GM12878 (cell line): Measurements from ENCODE around the gene HSD17B1. TPM values are rescaled to one million over a fixed set of nuclear protein-coding genes. Genes with fewer than 3 reads are reported as not detected.
A peak's percentile ranks its signal among the peaks of the same experiment; 100 is the strongest.

Source experiments
- BCL11A ChIP-seq: IDR thresholded peaks from 2 replicates; pipeline ENCODE4 v1.6.1; 2011; ENCODE audit warnings: low read depth, low read length
- BRCA1 ChIP-seq: IDR thresholded peaks from 2 replicates; pipeline ENCODE4 v1.6.1; 2011; ENCODE audit warnings: low read depth, low read length, improper control_type of control experiment
- CBFB ChIP-seq: IDR thresholded peaks from 2 replicates; pipeline ENCODE4 v1.6.1; 2016; ENCODE audit warnings: antibody characterized with exemption, low read depth
- EP300 ChIP-seq, 2 experiments: fragments of 150-350 bp in 1 of 2; IDR thresholded peaks; 2 replicates each; pipeline ENCODE4 v1.6.1; 2011 to 2012; ENCODE audit warnings: low read depth in 2 of 2, low read length in 2 of 2, borderline replicate concordance in 1 of 2, improper control_type of control experiment in 1 of 2, inconsistent platforms in 1 of 2; ENCODE audit not compliant: control insufficient read depth in 1 of 2
- GATAD2B ChIP-seq: fragments of 450-650 bp; conservative IDR thresholded peaks from 2 replicates; pipeline ENCODE4 v1.6.1; 2017; ENCODE audit warnings: low read depth, mild to moderate bottlenecking, moderate library complexity
- IRF4 ChIP-seq: IDR thresholded peaks from 2 replicates; pipeline ENCODE4 v1.6.1; 2011; ENCODE audit warnings: low read depth, low read length
- MEF2A ChIP-seq: IDR thresholded peaks from 2 replicates; pipeline ENCODE4 v1.6.1; 2011; ENCODE audit warnings: low read depth, mild to moderate bottlenecking, low read length, moderate library complexity; ENCODE audit not compliant: insufficient read depth
- MLLT1 ChIP-seq: fragments of 450-650 bp; IDR thresholded peaks from 2 replicates; pipeline ENCODE4 v1.6.1; 2016; ENCODE audit warnings: mild to moderate bottlenecking
- MXI1 ChIP-seq: fragments of 150-350 bp; IDR thresholded peaks from 2 replicates; pipeline ENCODE4 v1.6.1; 2011; ENCODE audit warnings: low read depth, mild to moderate bottlenecking, inconsistent platforms, low read length, improper control_type of control experiment
- NR2C1 ChIP-seq: fragments of 450-650 bp; IDR thresholded peaks from 2 replicates; pipeline ENCODE4 v1.6.1; 2017; ENCODE audit warnings: antibody characterized with exemption, mild to moderate bottlenecking, moderate library complexity
- PAX8 ChIP-seq: fragments of 450-650 bp; IDR thresholded peaks from 2 replicates; pipeline ENCODE4 v1.6.1; 2017; ENCODE audit warnings: mild to moderate bottlenecking, moderate library complexity
- POU2F2 ChIP-seq: IDR thresholded peaks from 3 replicates; pipeline ENCODE4 v1.6.1; 2011; ENCODE audit warnings: low read depth, mild to moderate bottlenecking, low read length, borderline replicate concordance
- SIX5 ChIP-seq: IDR thresholded peaks from 2 replicates; pipeline ENCODE4 v1.6.1; 2011; ENCODE audit warnings: mild to moderate bottlenecking, low read depth, low read length, moderate library complexity; ENCODE audit not compliant: severe bottlenecking
- SREBF2 ChIP-seq: IDR thresholded peaks from 2 replicates; pipeline ENCODE4 v1.6.1; 2012; ENCODE audit warnings: mild to moderate bottlenecking, low read length
- ZNF217 ChIP-seq: fragments of 450-650 bp; IDR thresholded peaks from 2 replicates; pipeline ENCODE4 v1.6.1; 2017; ENCODE audit warnings: antibody characterized with exemption, mild to moderate bottlenecking
- polyA plus RNA-seq, 11 experiments: library from polyadenylated mRNA; depleted of rRNA in 4 of 11; unstranded in 6 of 11; stranded (reverse) in 5 of 11; fragments of >200 nt; fragmentation: Nextera tagmentation in 4 of 11; fragmentation: Illumina TruSeq in 1 of 11; extraction: Ambion mirVana in 4 of 11; extraction: Trizol in 1 of 11; gene quantifications; 1 replicate in 1 of 11; 2 replicates in 10 of 11; pipeline versions ENCODE4 v1.2.1 to v1.2.3, GENCODE V29; 2011 to 2016; ENCODE audit warnings: inconsistent platforms in 2 of 11, missing spikeins in 2 of 11, low read depth in 1 of 11
- total RNA-seq, 4 experiments: library from RNA; depleted of rRNA in 3 of 4; stranded (reverse); fragments of >200 nt in 3 of 4; fragmentation: Illumina TruSeq in 1 of 4; extraction: Trizol in 1 of 4; gene quantifications; 2 replicates each; pipeline versions ENCODE4 v1.2.1 to v1.2.3, GENCODE V29; 2013 to 2021
- TF ChIP-seq, protein P1 (sequence below): fragments of 450-650 bp; IDR thresholded peaks from 2 replicates; pipeline ENCODE4 v1.6.1; 2018; ENCODE audit warnings: mild to moderate bottlenecking, low read depth, moderate library complexity; ENCODE audit not compliant: partially characterized antibody
- TF ChIP-seq, protein P2 (sequence below): fragments of 450-650 bp; IDR thresholded peaks from 2 replicates; pipeline ENCODE4 v1.6.1; 2017; ENCODE audit warnings: mild to moderate bottlenecking
- TF ChIP-seq, protein P3 (sequence below): fragments of 450-650 bp; IDR thresholded peaks from 2 replicates; pipeline ENCODE4 v1.6.1; 2016; ENCODE audit warnings: mild to moderate bottlenecking, moderate library complexity, borderline replicate concordance
- TF ChIP-seq, protein P4 (sequence below): fragments of 450-650 bp; IDR thresholded peaks from 2 replicates; pipeline ENCODE4 v1.6.1; 2017; ENCODE audit warnings: borderline replicate concordance

HSD17B1 gene
- total and polyA plus RNA-seq, 10 of the 15 experiments (the other 5 are each of a cell fraction or from before 2014, with no cell fraction given): 0.15 to 1.1 (median 0.42) TPM

GRCh38 chr17:42561897-42562387 lies 9.2 kb downstream of the HSD17B1 start, which contains the start of gene COASY (continued):
- TF ChIP-seq, protein P1, sequence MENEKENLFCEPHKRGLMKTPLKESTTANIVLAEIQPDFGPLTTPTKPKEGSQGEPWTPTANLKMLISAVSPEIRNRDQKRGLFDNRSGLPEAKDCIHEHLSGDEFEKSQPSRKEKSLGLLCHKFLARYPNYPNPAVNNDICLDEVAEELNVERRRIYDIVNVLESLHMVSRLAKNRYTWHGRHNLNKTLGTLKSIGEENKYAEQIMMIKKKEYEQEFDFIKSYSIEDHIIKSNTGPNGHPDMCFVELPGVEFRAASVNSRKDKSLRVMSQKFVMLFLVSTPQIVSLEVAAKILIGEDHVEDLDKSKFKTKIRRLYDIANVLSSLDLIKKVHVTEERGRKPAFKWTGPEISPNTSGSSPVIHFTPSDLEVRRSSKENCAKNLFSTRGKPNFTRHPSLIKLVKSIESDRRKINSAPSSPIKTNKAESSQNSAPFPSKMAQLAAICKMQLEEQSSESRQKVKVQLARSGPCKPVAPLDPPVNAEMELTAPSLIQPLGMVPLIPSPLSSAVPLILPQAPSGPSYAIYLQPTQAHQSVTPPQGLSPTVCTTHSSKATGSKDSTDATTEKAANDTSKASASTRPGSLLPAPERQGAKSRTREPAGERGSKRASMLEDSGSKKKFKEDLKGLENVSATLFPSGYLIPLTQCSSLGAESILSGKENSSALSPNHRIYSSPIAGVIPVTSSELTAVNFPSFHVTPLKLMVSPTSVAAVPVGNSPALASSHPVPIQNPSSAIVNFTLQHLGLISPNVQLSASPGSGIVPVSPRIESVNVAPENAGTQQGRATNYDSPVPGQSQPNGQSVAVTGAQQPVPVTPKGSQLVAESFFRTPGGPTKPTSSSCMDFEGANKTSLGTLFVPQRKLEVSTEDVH: peak; percentile 78
- peak; percentile 70 for TF ChIP-seq MLLT1
- TF ChIP-seq, protein P2, sequence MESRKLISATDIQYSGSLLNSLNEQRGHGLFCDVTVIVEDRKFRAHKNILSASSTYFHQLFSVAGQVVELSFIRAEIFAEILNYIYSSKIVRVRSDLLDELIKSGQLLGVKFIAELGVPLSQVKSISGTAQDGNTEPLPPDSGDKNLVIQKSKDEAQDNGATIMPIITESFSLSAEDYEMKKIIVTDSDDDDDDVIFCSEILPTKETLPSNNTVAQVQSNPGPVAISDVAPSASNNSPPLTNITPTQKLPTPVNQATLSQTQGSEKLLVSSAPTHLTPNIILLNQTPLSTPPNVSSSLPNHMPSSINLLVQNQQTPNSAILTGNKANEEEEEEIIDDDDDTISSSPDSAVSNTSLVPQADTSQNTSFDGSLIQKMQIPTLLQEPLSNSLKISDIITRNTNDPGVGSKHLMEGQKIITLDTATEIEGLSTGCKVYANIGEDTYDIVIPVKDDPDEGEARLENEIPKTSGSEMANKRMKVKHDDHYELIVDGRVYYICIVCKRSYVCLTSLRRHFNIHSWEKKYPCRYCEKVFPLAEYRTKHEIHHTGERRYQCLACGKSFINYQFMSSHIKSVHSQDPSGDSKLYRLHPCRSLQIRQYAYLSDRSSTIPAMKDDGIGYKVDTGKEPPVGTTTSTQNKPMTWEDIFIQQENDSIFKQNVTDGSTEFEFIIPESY: no peak
- TF ChIP-seq SREBF2: no peak
- peak; percentile 80 for TF ChIP-seq MXI1
- TF ChIP-seq SIX5: peak; percentile 58
- TF ChIP-seq MEF2A: 0 out of 2 replicates have a peak, but pooled peaks have one; percentile 46
- TF ChIP-seq GATAD2B: peak; percentile 51; the same call in 1 of the 2 replicates
- TF ChIP-seq PAX8: no peak
- peak; percentile 95 for TF ChIP-seq BRCA1
- TF ChIP-seq, protein P3, sequence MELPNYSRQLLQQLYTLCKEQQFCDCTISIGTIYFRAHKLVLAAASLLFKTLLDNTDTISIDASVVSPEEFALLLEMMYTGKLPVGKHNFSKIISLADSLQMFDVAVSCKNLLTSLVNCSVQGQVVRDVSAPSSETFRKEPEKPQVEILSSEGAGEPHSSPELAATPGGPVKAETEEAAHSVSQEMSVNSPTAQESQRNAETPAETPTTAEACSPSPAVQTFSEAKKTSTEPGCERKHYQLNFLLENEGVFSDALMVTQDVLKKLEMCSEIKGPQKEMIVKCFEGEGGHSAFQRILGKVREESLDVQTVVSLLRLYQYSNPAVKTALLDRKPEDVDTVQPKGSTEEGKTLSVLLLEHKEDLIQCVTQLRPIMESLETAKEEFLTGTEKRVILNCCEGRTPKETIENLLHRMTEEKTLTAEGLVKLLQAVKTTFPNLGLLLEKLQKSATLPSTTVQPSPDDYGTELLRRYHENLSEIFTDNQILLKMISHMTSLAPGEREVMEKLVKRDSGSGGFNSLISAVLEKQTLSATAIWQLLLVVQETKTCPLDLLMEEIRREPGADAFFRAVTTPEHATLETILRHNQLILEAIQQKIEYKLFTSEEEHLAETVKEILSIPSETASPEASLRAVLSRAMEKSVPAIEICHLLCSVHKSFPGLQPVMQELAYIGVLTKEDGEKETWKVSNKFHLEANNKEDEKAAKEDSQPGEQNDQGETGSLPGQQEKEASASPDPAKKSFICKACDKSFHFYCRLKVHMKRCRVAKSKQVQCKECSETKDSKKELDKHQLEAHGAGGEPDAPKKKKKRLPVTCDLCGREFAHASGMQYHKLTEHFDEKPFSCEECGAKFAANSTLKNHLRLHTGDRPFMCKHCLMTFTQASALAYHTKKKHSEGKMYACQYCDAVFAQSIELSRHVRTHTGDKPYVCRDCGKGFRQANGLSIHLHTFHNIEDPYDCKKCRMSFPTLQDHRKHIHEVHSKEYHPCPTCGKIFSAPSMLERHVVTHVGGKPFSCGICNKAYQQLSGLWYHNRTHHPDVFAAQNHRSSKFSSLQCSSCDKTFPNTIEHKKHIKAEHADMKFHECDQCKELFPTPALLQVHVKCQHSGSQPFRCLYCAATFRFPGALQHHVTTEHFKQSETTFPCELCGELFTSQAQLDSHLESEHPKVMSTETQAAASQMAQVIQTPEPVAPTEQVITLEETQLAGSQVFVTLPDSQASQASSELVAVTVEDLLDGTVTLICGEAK: peak; percentile 94
- TF ChIP-seq ZNF217: peak; percentile 59; the same call in 1 of the 2 replicates
- peak; percentile 73; the same call in 1 of the 2 replicates for TF ChIP-seq IRF4
- TF ChIP-seq NR2C1: peak; percentile 98
- peak; percentile 100 for TF ChIP-seq CBFB
- TF ChIP-seq, protein P4, sequence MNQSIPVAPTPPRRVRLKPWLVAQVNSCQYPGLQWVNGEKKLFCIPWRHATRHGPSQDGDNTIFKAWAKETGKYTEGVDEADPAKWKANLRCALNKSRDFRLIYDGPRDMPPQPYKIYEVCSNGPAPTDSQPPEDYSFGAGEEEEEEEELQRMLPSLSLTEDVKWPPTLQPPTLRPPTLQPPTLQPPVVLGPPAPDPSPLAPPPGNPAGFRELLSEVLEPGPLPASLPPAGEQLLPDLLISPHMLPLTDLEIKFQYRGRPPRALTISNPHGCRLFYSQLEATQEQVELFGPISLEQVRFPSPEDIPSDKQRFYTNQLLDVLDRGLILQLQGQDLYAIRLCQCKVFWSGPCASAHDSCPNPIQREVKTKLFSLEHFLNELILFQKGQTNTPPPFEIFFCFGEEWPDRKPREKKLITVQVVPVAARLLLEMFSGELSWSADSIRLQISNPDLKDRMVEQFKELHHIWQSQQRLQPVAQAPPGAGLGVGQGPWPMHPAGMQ: peak; percentile 92
- no peak for TF ChIP-seq BCL11A
- peak; percentile 66; the same call in 1 of the 3 replicates for TF ChIP-seq POU2F2
- TF ChIP-seq EP300 (IDR thresholded peaks at IDR 0.05; ENCODE audit: borderline replicate concordance in 1 of 2, control insufficient read depth in 1 of 2, low read depth in 2 of 2, low read length in 2 of 2): no peak
